Epithelial cell of esophagus (primary cell): ENCODE measurements around the gene TEPSIN.

Experiments used
- DNase-seq: peaks from one replicate; pipeline ENCODE4 v3.0.0; 2010; ENCODE audit warnings: low read depth
- H3K4me3 ChIP-seq: 2 replicates; pipeline ENCODE4 v1.5.1; 2011; ENCODE audit warnings: mild to moderate bottlenecking, low read length, control low read depth
- CTCF ChIP-seq: IDR thresholded peaks from 2 replicates; pipeline ENCODE4 v1.5.1; 2011; ENCODE audit warnings: low read depth, mild to moderate bottlenecking, low read length, control low read depth, inconsistent platforms; ENCODE audit not compliant: insufficient read depth; ENCODE audit errors: missing control alignments

TEPSIN gene

GRCh38 chr17:81208651-81209050 lies 30.2 kb downstream of the TEPSIN start:
- no peak for TF ChIP-seq CTCF
- DNase-seq: no peak
- H3K4me3 ChIP-seq: no peak overlapping the region

- no peak for DNase-seq
- TF ChIP-seq CTCF: no peak
- no peak overlapping the region for H3K4me3 ChIP-seq
Observed at GRCh38 chr17:81207610-81208581, 31.0 kb downstream of the TEPSIN start.

GRCh38 chr17:81206657-81207056 lies 32.2 kb downstream of the TEPSIN start:
- no peak overlapping the region for H3K4me3 ChIP-seq
- TF ChIP-seq CTCF: no peak
- DNase-seq: no peak

- DNase-seq: no peak
- TF ChIP-seq CTCF: no peak
- H3K4me3 ChIP-seq: no peak overlapping the region
Observed at GRCh38 chr17:81206166-81206565, 32.7 kb downstream of the TEPSIN start.

- no peak for TF ChIP-seq CTCF
- DNase-seq: no peak
- no peak overlapping the region for H3K4me3 ChIP-seq
Observed at GRCh38 chr17:81204578-81204977, 34.3 kb downstream of the TEPSIN start.

- DNase-seq: no peak
- no peak overlapping the region for H3K4me3 ChIP-seq
- TF ChIP-seq CTCF: no peak
Observed at GRCh38 chr17:81203136-81203535, 35.7 kb downstream of the TEPSIN start.

- no peak overlapping the region for H3K4me3 ChIP-seq
- TF ChIP-seq CTCF: no peak
- DNase-seq: no peak
Observed at GRCh38 chr17:81202318-81202717, 36.5 kb downstream of the TEPSIN start.
